Superior temporal gyrus (tissue), 1 donor: Measurements from ENCODE around the gene RAB23.
"Not testable (repeated sequence)": the region's sequence is repeated elsewhere in the genome, so short reads cannot be mapped to it uniquely, and the experiment has no call there.

Experiments used
- DNase-seq: peaks from one replicate; pipeline ENCODE4 v3.0.0-alpha.2; 2016; ENCODE audit errors: extremely low spot score

Gene RAB23

DNA sequence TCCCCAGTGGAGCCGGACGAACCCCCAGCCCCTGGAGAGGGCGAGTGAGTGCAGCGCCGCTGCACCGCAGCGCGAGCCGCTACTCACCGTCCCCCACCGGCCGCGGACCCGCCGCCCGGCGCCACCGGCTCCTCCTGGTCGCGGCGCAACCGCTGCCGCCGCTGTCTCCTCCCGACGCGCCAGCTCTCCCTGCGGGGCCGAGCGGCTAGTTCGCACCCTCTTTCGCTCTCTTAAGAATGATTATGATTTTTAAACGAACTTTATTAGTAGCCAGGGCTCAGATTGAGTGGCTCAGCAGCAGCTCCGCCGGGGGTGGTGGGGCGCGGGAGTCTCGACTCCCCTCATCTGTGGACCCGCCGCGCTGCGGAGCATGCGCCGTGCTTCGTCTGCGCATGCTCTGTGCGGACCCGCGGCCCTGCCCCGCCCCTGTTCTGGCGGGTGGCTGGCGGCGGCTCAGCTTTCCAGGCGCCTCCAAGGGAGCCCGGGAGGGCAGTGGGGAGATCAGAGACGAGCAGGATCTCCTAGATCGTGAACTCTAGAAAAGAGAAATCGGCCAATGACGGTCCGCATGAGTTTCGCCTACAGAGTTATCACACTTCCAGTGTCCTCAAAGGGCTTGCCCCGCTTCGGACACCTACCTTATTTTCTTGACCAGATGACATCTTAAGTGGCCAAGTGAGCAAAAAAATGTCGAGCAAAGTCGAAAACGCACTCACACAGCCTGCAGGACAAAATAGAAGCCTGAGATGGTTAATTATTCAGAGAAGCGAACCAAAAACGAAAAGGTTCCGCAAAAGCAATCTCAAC, at the start of gene RAB23:
Gene RAB23 (minus strand): TSS at position 372 of the 807 bp plus-strand sequence. CDS start 11,927 bp downstream, outside the sequence.
- DNase-seq: peak; percentile 88

DNA sequence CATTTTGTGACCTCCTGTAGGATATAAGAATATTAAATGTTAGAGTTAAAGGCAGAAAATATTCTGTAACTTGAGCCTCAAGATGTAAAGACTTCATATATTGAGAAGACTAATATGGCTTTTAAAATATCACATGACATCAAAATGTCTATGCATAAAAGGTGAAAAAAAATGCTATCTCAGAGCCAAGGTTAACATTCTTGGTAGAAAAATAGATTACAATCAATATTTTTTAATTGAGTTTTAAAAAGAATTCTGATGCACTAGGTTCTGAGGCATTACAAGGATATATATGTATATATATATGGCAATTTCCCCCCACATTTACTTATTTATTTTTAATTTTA, 46.2 kb upstream of the RAB23 start:
- DNase-seq: no peak

DNA sequence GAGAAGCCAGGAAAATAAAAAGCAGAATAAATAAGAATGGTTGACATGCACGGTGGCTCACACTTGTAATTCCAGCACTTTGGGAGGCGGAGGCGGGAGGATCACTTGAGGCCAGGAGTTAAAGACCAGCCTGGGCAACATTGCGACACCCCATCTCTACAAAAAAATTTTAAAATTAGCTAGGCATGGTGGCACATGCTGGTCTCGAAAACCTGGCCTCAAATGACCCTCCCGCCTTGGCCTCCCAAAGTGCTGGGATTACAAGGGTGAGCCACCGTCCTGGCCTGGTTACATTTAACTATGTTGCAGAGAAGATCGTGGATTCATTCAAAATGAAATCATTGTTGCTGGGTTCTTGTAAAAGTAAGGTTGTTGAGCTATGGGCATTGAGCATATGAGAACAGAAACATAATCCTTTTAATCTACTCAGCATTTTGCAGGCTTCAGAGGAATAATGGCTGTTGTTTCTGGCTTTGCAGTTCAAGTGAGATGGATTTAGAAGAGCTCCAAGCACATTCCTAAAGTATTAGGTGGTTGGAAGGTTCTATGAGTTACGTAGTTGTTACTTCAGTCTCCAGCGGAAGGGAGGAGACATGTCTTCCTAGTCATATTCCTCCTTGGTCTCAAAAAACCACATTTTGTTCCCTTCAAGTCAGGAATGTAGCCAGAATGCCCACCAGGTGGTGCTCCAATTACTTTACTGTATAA, 45.6 kb upstream of the RAB23 start:
- DNase-seq: no peak

DNA sequence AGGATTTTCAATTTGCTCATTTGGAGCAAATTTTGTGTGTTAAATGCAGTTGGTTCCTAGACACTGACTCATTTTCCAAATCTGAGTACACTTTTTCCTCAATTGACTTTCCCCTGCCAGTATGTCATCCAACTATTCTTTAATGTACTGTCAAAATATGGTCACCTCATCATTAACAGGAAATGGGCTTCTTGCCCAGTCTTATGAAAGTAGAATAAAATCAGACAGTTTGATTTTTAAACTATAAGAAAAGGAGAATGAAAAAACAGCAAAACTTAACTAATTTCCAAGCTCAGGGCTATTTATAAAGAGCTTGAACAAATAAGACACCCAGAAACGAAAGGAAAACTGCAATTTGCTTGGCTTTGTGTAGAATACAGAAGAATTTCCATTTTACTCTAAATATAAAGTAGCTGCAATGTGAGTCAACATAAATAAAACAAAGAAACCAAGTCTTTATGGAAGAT, 43.7 kb upstream of the RAB23 start:
- DNase-seq: no peak

DNA sequence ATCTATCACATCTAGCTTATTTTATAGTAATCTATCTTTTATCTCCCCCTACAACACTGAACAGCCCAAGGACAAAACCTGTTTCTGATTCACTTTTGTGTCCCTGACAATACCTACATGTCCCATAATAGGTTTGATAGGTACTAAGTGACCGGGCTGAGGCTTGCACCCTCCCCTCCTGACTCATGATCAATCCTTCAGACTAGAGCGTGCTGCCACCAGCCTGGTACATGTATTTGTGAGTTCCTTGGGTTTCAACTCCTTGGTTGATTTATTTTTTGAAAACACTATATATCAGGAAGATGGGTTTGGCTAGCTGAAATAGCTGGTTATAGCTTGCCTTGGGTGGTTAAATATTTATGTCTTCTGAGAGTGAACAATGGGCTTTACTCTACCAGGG, 41.6 kb upstream of the RAB23 start:
- no peak for DNase-seq

DNA sequence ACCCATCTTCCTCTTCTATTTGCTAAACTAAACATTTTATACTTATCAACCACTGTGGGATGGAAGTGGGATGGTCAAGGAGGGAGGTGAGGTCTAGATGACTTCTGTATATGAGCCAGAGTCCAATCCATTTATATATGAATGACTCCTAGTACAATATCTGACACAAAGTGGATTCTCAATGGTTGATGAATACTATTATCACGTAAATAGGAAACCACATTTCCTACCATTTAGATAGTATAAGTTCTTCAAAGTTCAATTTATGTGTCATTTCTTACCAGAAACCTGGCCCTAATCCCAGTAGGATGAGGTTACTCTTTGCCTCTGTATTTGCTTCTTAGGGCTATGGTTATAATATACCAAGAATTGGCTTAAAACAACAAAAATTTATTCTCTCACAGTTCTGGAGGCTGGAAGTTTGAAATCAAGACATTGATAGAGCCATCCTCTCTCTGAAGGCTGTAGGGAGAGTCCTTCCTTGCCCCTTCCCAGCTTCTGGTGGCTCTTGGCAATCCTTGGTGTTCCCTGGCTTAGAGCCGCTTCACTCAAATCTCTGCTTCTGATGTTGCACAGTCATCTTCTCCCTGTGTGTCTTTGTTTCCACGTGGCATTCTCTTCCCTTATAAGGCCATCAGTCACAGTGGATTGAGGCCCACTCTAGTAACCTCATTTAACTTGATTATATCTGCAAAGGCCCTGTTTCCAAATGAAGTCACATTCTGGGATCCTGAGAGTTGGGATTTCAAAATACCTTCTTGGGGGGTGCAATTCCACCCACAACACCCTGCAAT, 41.0 kb upstream of the RAB23 start:
- no peak for DNase-seq

DNA sequence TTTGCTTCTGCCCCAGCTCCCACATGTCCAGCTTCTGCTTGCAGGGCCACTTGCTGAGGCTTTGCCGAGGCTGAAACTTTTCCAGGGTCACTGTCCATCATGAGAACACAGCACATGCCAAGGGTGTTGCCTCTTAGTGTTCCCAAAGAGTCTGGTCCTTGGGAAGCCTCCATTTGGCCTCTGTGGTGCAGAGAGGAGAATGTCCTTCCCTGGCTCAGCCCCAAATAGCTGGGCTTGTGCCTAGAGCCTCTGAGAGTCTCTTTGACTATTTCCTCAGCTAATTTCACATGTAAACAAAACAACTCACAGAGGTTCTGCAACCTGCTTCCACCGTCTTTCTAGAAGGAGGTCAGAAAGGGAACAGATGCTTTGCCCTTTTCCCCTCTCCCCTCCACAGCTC, 40.4 kb upstream of the RAB23 start:
- no peak for DNase-seq

DNA sequence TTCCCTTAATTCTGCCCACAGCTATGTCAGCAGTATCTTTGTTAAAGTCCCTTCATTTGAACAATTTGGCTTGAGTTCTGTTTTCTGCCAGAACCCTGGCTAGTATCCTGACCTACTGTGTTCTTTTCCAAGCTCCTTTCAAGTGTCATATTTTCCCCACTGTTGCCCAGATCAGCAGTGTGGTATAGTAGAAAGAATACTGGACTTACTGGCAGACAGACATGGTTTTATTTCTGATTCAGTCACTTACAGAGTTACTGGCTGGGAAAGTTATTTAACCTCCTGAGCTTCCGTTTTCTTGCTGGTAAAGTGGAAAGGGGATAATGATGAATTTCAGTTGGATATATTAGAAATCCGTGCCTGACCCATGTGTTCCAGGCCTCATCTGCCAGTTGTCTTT, 39.8 kb upstream of the RAB23 start:
- DNase-seq: no peak

DNA sequence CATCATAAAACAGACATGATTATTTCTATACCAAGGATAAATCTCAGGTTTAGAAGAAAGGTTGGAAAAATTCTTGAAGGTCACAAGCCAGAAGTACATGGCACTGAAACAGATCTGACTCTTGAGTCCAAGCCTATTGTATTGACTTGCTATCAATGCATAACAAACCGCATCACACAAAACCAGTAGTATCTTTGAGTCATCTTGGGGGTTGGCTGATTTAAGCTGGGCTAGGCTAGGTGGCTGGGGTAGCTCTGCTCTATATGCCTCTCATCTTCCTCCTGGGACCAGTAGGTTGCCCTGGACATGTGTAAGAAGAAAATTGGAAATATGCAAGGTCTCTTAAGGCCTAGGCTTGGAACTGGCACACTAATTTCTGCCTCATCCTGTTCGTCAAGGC, 37.0 kb upstream of the RAB23 start:
- DNase-seq: no peak

DNA sequence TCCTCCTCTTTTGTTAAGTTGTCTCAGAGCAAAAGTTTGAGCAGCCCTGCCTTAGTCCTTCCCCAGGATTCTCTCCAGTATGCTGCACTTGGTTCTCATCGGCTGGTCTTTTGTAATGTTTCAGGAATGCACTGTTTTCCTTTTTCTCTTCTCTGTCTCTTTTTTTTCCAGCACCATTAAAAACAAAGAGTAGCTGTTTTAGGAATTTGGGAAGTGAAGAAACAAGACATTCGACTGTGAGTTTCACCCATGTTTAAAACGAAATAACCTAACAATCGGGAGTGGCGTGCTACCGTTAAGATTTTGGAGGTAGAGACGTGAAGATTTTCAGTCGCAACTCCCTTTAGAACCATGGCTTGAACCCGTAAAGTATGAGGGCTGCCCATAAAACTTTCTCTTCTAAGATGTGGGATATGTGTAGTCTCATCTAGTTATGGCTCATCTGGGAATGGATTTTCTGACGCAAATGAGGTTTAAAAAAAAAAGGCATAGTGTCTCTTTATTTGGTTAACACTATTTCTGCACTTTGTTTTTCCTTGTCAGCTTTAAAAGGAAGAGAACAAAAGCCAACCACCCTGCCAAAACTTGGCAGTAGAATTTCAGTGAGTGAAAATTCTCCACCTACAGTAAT, 35.9 kb upstream of the RAB23 start:
- no peak for DNase-seq

DNA sequence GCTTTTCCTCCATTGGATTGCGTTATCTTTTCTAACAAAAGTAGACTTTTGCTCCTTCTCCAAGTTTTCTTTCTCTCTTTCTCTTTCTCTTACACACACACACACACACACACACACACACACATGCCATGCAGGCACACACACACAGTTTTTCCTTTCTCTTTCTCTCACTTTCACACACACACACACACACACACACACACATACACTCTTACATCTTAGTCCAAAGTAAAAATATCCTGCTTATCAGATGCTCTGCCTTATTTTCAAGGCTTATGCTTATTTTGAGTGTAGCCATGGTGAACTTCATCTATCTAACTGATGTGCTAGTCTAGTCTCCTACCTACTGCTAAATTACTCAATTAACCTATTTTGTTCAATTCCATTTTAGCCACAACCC, 34.4 kb upstream of the RAB23 start:
- DNase-seq: no peak

DNA sequence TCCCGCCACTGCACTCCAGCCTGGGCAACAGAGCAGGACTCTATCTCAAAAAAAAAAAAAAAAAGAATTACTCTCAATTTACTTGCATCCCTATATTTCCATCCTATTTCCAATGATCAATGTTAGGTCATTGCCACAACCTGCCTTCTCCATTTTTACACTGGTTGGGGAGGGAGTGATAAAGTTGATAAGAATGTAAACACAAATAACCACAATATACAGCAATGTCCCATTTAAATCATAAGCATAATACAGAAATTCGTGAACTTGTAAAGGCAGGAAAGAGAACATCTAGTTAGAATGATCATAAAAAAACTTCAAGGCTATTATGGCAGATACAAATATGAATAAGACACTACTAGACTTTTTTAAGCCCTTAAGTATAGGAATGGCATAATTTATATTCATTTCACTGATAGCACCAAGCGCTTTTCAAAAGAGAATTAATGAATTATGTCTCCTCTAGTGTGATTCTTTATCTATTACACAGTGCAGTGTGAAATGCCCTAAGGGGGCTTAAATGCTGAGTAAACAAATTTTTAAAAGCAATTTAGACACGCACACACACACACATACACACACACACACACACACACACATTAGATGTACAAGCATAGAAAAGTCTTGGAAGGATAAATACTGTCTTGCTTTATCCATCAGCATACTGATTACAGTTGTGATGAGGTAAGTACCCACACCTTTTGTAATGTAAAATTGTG, 33.5 kb upstream of the RAB23 start:
- no peak for DNase-seq

DNA sequence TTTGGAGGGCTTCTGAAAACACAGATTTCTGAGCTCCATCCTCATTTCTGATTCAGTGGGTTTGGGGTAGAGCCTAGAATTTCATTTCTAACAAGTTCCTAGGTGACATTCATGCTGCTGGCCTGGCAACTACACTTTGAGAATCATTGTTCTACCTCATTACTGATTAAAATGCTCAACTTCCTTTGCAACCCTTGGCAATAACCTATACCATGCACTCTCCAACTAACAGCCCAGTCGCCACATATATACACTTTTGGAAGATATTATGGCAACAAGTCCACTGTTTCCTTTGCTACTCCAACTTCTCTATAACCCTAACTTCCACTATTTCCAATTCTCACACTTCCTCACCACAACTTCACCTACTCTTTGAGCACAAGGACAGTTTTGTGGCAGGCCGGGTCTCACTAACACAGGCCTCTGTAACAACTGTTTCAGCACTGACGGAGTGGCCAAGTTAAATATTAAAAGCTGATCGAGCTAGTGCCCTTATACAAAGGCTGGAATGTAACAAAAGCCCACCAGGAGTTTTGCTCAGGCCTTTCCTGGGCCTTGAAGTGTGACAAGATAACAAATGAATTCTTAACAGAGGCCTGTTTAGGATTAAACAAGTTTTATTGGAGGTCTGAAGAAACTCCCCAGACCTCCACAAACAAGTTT, 32.1 kb upstream of the RAB23 start:
- DNase-seq: no peak

DNA sequence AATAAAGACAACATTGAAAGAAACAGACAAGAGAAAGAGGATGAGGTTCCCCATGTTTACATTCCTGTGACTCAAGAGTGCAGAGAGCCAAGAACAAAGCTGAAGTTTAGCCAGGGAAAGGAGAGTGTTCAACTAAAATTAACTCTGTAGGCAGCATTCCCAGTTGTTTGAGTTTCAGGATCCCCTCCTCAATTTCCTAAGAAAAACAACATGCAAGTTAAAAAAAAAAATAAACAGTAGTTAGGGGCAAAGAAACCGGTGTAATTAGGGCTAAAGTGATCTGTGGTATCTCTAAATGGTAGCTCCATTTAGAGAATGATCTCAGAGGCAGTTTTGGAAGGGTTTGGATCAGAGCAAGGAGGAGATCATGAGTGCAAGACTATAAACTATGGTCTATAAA, 30.9 kb upstream of the RAB23 start:
- no peak for DNase-seq

DNA sequence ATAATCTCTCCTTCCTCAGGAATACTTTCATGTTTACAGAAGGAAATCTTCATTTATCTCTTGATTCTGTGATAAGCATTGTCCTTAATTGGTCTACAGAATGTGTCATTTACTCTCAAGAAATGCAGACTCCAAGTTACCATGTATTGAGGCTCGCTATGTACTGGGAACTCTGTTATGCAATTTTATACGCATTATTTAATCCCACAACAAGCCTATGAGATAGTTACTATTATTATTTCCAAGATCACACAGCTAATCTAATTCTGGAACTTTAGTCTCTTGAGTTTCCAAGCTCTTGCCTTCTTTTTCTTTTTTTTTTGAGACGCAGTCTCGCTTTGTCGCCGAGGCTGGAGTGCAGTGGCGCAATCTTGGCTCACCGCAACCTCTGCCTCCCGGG, 30.0 kb upstream of the RAB23 start:
- DNase-seq: no peak

DNA sequence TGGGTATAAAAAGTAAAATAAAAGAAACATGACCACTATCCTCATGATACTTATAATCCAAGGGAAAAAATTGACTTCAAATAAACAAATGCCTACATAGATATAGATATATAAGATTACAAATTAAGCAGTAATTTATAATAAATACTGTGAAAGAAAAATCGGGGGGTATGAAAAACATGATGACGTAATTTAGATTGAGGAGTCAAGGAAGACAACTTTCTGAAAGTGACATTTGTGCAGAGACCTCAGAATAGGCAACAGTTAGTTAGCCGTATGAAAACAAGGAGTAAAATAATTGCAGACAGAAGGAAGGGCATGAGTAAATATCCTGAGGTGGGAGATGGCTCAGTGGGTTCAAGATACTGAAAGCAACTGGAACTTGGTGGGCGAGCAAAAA, 28.2 kb upstream of the RAB23 start:
- DNase-seq: no peak

DNA sequence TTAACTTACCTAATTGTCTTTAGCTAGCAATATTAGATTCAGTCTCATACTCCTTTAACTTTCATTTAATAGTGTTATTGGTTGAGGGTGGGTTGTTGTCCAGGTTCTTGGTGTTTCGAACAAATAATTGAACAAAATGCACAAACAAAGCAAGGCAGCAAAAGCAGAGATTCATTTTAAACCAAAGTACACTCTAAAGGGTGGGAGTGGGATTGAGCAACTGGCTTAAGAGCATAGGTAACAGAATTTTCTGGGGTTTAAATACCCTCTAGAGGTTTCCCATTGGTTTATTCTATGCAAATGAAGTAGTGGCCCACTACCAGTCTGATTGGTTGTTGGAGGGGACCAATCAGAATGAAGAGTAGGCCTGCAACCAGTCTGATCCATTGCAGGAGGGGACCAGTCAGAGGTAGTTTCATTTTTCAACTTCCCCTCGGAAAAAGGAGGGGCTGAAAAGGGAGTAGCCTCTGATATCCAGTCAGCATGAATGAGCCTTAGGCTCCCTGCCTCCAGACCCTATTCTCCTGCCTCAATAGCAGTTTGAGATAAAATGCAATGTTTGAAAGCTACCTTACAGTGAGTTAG, 26.3 kb upstream of the RAB23 start:
- DNase-seq: no peak

DNA sequence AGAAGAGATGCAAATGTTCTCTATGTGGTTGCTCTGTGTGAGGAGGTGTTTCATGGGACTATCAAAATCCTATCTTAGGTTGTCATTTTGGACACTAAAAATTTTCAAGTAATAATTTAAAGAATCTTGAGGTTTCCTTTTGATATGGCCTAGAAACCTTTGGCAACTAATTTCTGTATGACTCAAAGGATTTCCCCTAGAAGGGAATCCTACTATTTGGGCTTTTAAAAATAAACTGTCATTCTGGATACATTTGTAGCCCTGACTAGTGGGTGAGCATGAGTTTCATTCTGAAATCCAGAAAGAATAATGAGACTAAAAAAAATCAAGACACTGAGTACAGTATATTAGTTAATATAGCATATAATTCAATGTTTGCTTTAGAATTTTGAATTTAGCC, 25.5 kb upstream of the RAB23 start:
- no peak for DNase-seq

DNA sequence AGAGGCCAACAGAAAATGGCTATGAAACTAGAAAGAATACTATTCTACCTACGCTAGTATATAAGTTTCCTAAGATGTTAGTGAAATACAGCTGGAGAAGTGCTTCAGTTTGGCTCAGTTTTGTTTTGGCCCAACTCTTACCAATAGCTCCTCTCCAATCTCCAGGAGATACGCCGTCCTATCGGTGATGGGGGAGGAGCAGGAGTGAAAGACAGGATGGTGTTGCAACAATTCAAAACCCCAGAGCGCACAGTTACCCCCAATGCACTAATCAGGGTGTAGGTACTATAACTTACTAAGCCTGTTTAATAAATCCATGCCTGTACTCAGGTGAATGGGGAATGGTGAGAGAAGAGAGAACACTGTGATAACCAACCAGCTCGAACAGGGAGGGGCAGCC, 24.2 kb upstream of the RAB23 start:
- DNase-seq: no peak

DNA sequence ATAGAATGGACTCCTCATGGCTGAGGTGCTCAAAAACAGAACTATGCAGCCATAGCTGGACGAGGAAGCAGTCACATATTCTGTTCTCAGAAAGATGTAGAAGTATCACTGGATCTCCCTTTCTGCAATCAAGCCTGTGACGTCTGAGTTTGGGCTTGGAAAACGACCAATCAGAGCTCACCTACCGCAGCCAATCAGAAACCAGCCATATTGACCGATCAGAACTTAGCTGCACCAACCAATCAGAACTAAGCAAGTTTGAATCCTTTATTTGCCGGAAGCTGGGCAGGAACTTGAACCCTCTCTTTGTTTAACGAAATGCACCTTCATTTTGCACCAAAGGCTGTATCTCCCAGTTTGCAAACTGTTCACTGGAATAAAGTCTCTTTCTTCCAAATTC, 21.8 kb upstream of the RAB23 start:
- DNase-seq: no peak

DNA sequence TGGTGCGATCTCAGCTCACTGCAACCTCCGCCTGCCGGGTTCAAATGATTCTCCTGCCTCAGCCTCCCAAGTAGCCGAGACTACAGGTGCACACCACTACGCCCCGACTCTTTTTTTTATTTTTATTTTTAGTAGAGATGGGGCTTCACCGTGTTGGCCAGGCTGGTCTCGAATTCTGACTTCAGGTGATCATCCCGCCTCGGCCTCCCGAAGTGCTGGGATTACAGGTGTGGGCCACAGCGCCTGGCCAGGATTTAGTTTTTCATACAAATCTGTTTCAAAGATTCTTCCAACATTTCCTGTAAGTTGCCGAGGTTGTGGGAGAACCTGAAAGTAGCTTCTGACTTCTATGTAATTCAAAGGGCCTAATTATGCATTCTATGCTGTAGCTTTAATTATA, 21.4 kb upstream of the RAB23 start:
- DNase-seq: not testable (repeated sequence)
